K562 (cell line): ENCODE measurements around the gene ECT2L. TPM values are rescaled to one million over a fixed set of nuclear protein-coding genes. Genes with fewer than 3 reads are reported as not detected.

Experiments
- ATAC-seq: fragments of 200-7000 bp; cut with Tn5 transposase; 3 replicates; pipeline ENCODE4 v1.9.1; 2020; ENCODE audit warnings: moderate library complexity
- BruUV-seq: library from RNA; stranded (reverse); fragments of 400-500 nt; replicated peaks from 2 replicates; lab custom pipeline; 2021; lab: Mats Ljungman, UMichigan
- CTCF ChIA-PET: fragments of 300-600 bp; formaldehyde crosslinking; extraction: SDS; loops from one replicate; lab custom pipeline; 2021; ENCODE audit warnings: low intra/inter-chr PET ratio; lab: Yijun Ruan, JAX
- POLR2A ChIA-PET: fragments of 300-600, 350-650 bp; sonication (Branson Sonifier 250); formaldehyde crosslinking; extraction: SDS; loops from one replicate; lab custom pipeline; 2021; ENCODE audit warnings: antibody characterized with exemption, inconsistent platforms; lab: Yijun Ruan, JAX
- DNase-seq, 4 experiments: peaks; one replicate each; pipeline versions ENCODE4 v3.0.0 to v3.0.0-alpha.2; 2011 to 2018; ENCODE audit warnings: low spot score in 3 of 4, mixed read lengths in 3 of 4; ENCODE audit errors: extremely low read depth in 1 of 4
- FAIRE-seq: peaks from 2 replicates; lab custom pipeline; 2011; peaks lifted over from hg19 to GRCh38; lab: Jason Lieb, UNC
- H2AFZ ChIP-seq: 2 replicates; pipeline ENCODE4 v1.6.0; 2011; ENCODE audit warnings: low read depth, low read length, control low read depth, inconsistent platforms
- H3K27ac ChIP-seq: fragments of 200-600 bp; 3 replicates; pipeline ENCODE4 v1.8.0; 2011; ENCODE audit warnings: low read depth, mild to moderate bottlenecking, control low read depth, inconsistent platforms, low read length, moderate library complexity, mixed read lengths; ENCODE audit errors: extremely low read depth
- H3K27me3 ChIP-seq, 2 experiments: fragments of 300-600 bp in 1 of 2; 2 replicates in 1 of 2; 3 replicates in 1 of 2; pipeline versions ENCODE4 v1.6.0 to v1.8.0; 2011; ENCODE audit warnings: inconsistent platforms in 2 of 2, low read length in 2 of 2, mild to moderate bottlenecking in 1 of 2, mixed read lengths in 1 of 2, moderate library complexity in 1 of 2; ENCODE audit not compliant: control insufficient read depth in 2 of 2, insufficient read depth in 2 of 2
- H3K36me3 ChIP-seq: fragments of 300-600 bp; 3 replicates; pipeline ENCODE4 v1.8.0; 2011; ENCODE audit warnings: mild to moderate bottlenecking, low read length, inconsistent platforms; ENCODE audit not compliant: control insufficient read depth, insufficient read depth
- H3K4me1 ChIP-seq, 2 experiments: fragments of 200-600 bp in 1 of 2; replicated peaks in 1 of 2; 2 replicates in 1 of 2; 3 replicates in 1 of 2; pipeline versions ENCODE4 v1.5.1 to v1.8.0; 2011; ENCODE audit warnings: inconsistent platforms in 2 of 2, low read length in 2 of 2, mild to moderate bottlenecking in 1 of 2, mixed read lengths in 1 of 2, moderate library complexity in 1 of 2; ENCODE audit not compliant: control insufficient read depth in 2 of 2, insufficient read depth in 2 of 2
- H3K4me2 ChIP-seq: 2 replicates; pipeline ENCODE4 v1.6.1; 2011; ENCODE audit warnings: low read length, control low read depth, inconsistent platforms, mixed read lengths; ENCODE audit not compliant: insufficient read depth
- H3K4me3 ChIP-seq: fragments of 200-600 bp; sonication (generic), shearing (Covaris generic); 2 replicates; pipeline ENCODE4 v1.5.1; 2016; ENCODE audit warnings: control low read depth, inconsistent platforms
- H3K79me2 ChIP-seq: fragments of 200-600 bp; 3 replicates; pipeline ENCODE4 v1.8.0; 2011; ENCODE audit warnings: low read length, inconsistent platforms; ENCODE audit not compliant: control insufficient read depth, insufficient read depth
- H3K9ac ChIP-seq, 2 experiments: 2 replicates each; pipeline versions ENCODE4 v1.6.0 to v1.6.1; 2011; ENCODE audit warnings: low read depth in 2 of 2, low read length in 2 of 2, control low read depth in 1 of 2, inconsistent platforms in 1 of 2, mild to moderate bottlenecking in 1 of 2, mixed read lengths in 1 of 2; ENCODE audit not compliant: insufficient read depth in 1 of 2
- H3K9me1 ChIP-seq: one replicate; pipeline ENCODE4 v1.6.0; 2011; ENCODE audit warnings: inconsistent platforms, mild to moderate bottlenecking, low read length, moderate library complexity; ENCODE audit not compliant: control insufficient read depth, insufficient read depth
- H3K9me3 ChIP-seq: replicated peaks from 2 replicates; pipeline ENCODE4 v1.5.1; 2011; ENCODE audit warnings: low read depth, low read length, inconsistent platforms; ENCODE audit not compliant: control insufficient read depth, insufficient read depth
- H4K20me1 ChIP-seq: replicated peaks from 2 replicates; pipeline ENCODE4 v1.6.1; 2011; ENCODE audit warnings: low read length, inconsistent platforms, mixed read lengths; ENCODE audit not compliant: control insufficient read depth, insufficient read depth
- ARID1B ChIP-seq: fragments of 450-650 bp; IDR thresholded peaks from 2 replicates; pipeline ENCODE4 v1.6.1; 2016; ENCODE audit warnings: antibody characterized with exemption, mild to moderate bottlenecking, inconsistent platforms
- BRF2 ChIP-seq: IDR thresholded peaks from 3 replicates; pipeline ENCODE4 v1.6.1; 2011; ENCODE audit warnings: borderline replicate concordance, mild to moderate bottlenecking; ENCODE audit not compliant: insufficient read length, insufficient read depth
- CREM ChIP-seq: IDR thresholded peaks from 2 replicates; pipeline ENCODE4 v1.6.1; 2014; ENCODE audit warnings: antibody characterized with exemption, low read depth
- EGR1 ChIP-seq: fragments of 450-650 bp; conservative IDR thresholded peaks from 2 replicates; pipeline ENCODE4 v1.6.1; 2017; ENCODE audit warnings: mild to moderate bottlenecking
- KLF16 ChIP-seq: IDR thresholded peaks from 2 replicates; pipeline ENCODE4 v1.6.1; 2016; ENCODE audit warnings: antibody characterized with exemption
- NRF1 ChIP-seq, 2 experiments: fragments of 450-650 bp; IDR thresholded peaks in 1 of 2; conservative IDR thresholded peaks in 1 of 2; 2 replicates each; pipeline ENCODE4 v1.6.1; 2014; ENCODE audit warnings: mild to moderate bottlenecking in 2 of 2
- STAT6 ChIP-seq: sonication (generic); formaldehyde crosslinking; IDR thresholded peaks from 2 replicates; pipeline ENCODE4 v1.8.1; 2023; ENCODE audit warnings: mild to moderate bottlenecking, missing genetic modification reagents
- ZNF12 ChIP-seq: sonication (generic); formaldehyde crosslinking; IDR thresholded peaks from 2 replicates; pipeline ENCODE4 v1.4.0; 2020; ENCODE audit warnings: mild to moderate bottlenecking, missing genetic modification reagents
- ZNF212 ChIP-seq: fragments of 450-650 bp; formaldehyde crosslinking; IDR thresholded peaks from 2 replicates; pipeline ENCODE4 v1.4.0; 2020; ENCODE audit warnings: mild to moderate bottlenecking
- ZNF551 ChIP-seq: fragments of 250-450 bp; sonication (Bioruptor Pico); IDR thresholded peaks from 2 replicates; pipeline ENCODE4 v1.5.0; 2021; ENCODE audit warnings: mild to moderate bottlenecking, moderate library complexity
- ZNF764 ChIP-seq: fragments of 250-450 bp; sonication (Bioruptor Pico); IDR thresholded peaks from 2 replicates; pipeline ENCODE4 v1.4.0; 2020; ENCODE audit warnings: low read depth, mild to moderate bottlenecking, moderate library complexity
- WGBS: fragments of 100-300 bp; shearing (Covaris generic); methylation state at CpG from one replicate; pipeline ENCODE4 v1.1.6; 2016; ENCODE audit warnings: low coverage, mixed read lengths; ENCODE audit not compliant: insufficient coverage; ENCODE audit errors: missing lambda C conversion rate; 5-methylcytosine and 5-hydroxymethylcytosine counted together
- in situ Hi-C: fragments of 300-500 bp; cut with MboI; formaldehyde crosslinking; loops from 4 replicates; pipeline ENCODE4 v1.15.0; 2018; ENCODE audit warnings: inconsistent platforms, mixed read lengths
- intact Hi-C: fragments of 100-400 bp; cut with micrococcal nuclease; formaldehyde crosslinking; loops from 2 replicates; pipeline ENCODE4 v1.14.2; 2022
- polyA plus RNA-seq, 8 experiments: library from polyadenylated mRNA; depleted of rRNA in 4 of 8; stranded (reverse) in 5 of 8; unstranded in 3 of 8; fragments of >200 nt; fragmentation: Nextera tagmentation in 2 of 8; fragmentation: Illumina TruSeq in 1 of 8; extraction: Ambion mirVana in 2 of 8; extraction: Trizol in 1 of 8; gene quantifications; 2 replicates each; pipeline versions ENCODE4 v1.2.1 to v1.2.3, GENCODE V29; 2011 to 2014; ENCODE audit warnings: inconsistent platforms in 1 of 8, missing spikeins in 1 of 8
- total RNA-seq, 7 experiments: library from RNA; depleted of rRNA in 6 of 7; stranded (reverse); fragments of >200 nt in 6 of 7; fragmentation: Illumina TruSeq in 2 of 7; extraction: Trizol in 2 of 7; gene quantifications; 2 replicates each; pipeline versions ENCODE4 v1.2.1 to v1.2.3, GENCODE V29; 2011 to 2021; ENCODE audit warnings: low replicate concordance in 1 of 7
- TF ChIP-seq, protein P1 (sequence below), 2 experiments: IDR thresholded peaks in 1 of 2; conservative IDR thresholded peaks in 1 of 2; 2 replicates each; pipeline ENCODE4 v1.6.1; 2016; ENCODE audit warnings: low read depth in 2 of 2, mild to moderate bottlenecking in 1 of 2, missing compliant biosample characterization in 1 of 2, missing genetic modification characterization in 1 of 2, moderate library complexity in 1 of 2

Gene ECT2L
- total and polyA plus RNA-seq, 9 of the 15 experiments (the other 6 are each of a cell fraction or from before 2014, with no cell fraction given), result 0.03 to 0.04 TPM; not detected in 7

GRCh38 chr6:138806889-138807288 lies 11.0 kb downstream of the ECT2L start:
- Histone ChIP-seq H3K9me1 (no peaks in the 10 kb centered on the region), H3K9ac (no peak overlapping the region), H3K9me3 (no peaks in the 10 kb centered on the region), H3K4me1 (no peaks in the 10 kb centered on the region), H2AFZ (no peak overlapping the region), H3K36me3 (no peaks in the 10 kb centered on the region), H3K27me3 (peaks cover 10 to 13% of the 10 kb centered on the region in 2 experiments; a peak in 4 of 5 replicates), H3K79me2 (no peaks in the 10 kb centered on the region), H4K20me1 (no peaks in the 10 kb centered on the region), H3K4me2 (no peak overlapping the region), H3K4me3 (no peak overlapping the region), H3K27ac (no peak overlapping the region)
- ChIA-PET POLR2A (interaction anchor here (1.2 kb wide), 1 partner anchor 19 kb away, joined by 3 read pairs; no protein-coding TSS in a partner anchor), CTCF (no interaction called here)
- 15% methylated on average over 1 of the region's 1 CpG for WGBS
- no TSS peak for BruUV-seq
- intact Hi-C loops, result no loop called here
- ATAC-seq, result no peak
- in situ Hi-C loops, result no loop called here
- TF ChIP-seq ZNF212, result no peak
- no peak for TF ChIP-seq ZNF12 (CRISPR knock-in tag)
- TF ChIP-seq ZNF551, result no peak
- no peak for TF ChIP-seq ZNF764 (CRISPR knock-in tag)
- TF ChIP-seq EGR1, result no peak
- TF ChIP-seq BRF2, result no peak
- no peak for TF ChIP-seq ARID1B
- TF ChIP-seq, protein P1, sequence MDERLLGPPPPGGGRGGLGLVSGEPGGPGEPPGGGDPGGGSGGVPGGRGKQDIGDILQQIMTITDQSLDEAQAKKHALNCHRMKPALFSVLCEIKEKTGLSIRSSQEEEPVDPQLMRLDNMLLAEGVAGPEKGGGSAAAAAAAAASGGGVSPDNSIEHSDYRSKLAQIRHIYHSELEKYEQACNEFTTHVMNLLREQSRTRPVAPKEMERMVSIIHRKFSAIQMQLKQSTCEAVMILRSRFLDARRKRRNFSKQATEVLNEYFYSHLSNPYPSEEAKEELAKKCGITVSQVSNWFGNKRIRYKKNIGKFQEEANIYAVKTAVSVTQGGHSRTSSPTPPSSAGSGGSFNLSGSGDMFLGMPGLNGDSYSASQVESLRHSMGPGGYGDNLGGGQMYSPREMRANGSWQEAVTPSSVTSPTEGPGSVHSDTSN (CRISPR knock-in tag; IDR thresholded peaks at IDR 0.05; ENCODE audit: low read depth), result no peak
- TF ChIP-seq, protein P1 (tag; conservative IDR thresholded peaks at IDR 0.05; ENCODE audit: low read depth), result no peak
- TF ChIP-seq KLF16, result no peak
- TF ChIP-seq STAT6 (CRISPR knock-in tag), result no peak
- TF ChIP-seq CREM, result no peak
- TF ChIP-seq NRF1 (conservative IDR thresholded peaks at IDR 0.05 in 1 of 2, IDR thresholded peaks at IDR 0.05 in 1 of 2), result no peak
- no peak for FAIRE-seq
- no peak for DNase-seq
